K562 (cell line): ENCODE results near the gene PRELID1. TPM values are rescaled to one million over a fixed set of nuclear protein-coding genes. Genes with fewer than 3 reads are reported as not detected.

Source experiments
- AFF1 ChIP-seq, 2 experiments: fragments of 450-650 bp; IDR thresholded peaks; 2 replicates each; pipeline ENCODE4 v1.6.1; 2018; ENCODE audit warnings: mild to moderate bottlenecking in 2 of 2, low read depth in 1 of 2; ENCODE audit not compliant: partially characterized antibody in 2 of 2
- ARHGAP35 ChIP-seq: fragments of 450-650 bp; IDR thresholded peaks from 2 replicates; pipeline ENCODE4 v1.6.1; 2018; ENCODE audit not compliant: partially characterized antibody
- ATF4 ChIP-seq: fragments of 450-650 bp; formaldehyde crosslinking; IDR thresholded peaks from 2 replicates; pipeline ENCODE4 v1.4.0; 2022; ENCODE audit warnings: mild to moderate bottlenecking, moderate library complexity
- BCLAF1 ChIP-seq, 2 experiments: fragments of 450-650 bp in 1 of 2; IDR thresholded peaks; 2 replicates each; pipeline ENCODE4 v1.6.1; 2011 to 2017; ENCODE audit warnings: low read depth in 2 of 2, antibody characterized with exemption in 1 of 2, borderline replicate concordance in 1 of 2, low read length in 1 of 2, mild to moderate bottlenecking in 1 of 2, mixed read lengths in 1 of 2; ENCODE audit not compliant: control insufficient read depth in 1 of 2
- CXXC5 ChIP-seq: fragments of 250-450 bp; sonication (Bioruptor Pico); IDR thresholded peaks from 2 replicates; pipeline ENCODE4 v1.8.0; 2022; ENCODE audit warnings: inconsistent platforms, mild to moderate bottlenecking, moderate library complexity
- HDAC2 ChIP-seq: fragments of 450-650 bp; IDR thresholded peaks from 2 replicates; pipeline ENCODE4 v1.6.1; 2016; ENCODE audit warnings: mild to moderate bottlenecking
- IFI16 ChIP-seq: fragments of 250-450 bp; sonication (Bioruptor Pico); IDR thresholded peaks from 2 replicates; pipeline ENCODE4 v2.1.2; 2022; ENCODE audit warnings: mild to moderate bottlenecking, inconsistent platforms
- JUND ChIP-seq, 2 experiments: IDR thresholded peaks; 2 replicates in 1 of 2; 3 replicates in 1 of 2; pipeline ENCODE4 v1.6.1; 2011; ENCODE audit warnings: borderline replicate concordance in 2 of 2, low read depth in 2 of 2, low read length in 2 of 2, improper control_type of control experiment in 1 of 2, missing biosample characterization in 1 of 2, missing genetic modification characterization in 1 of 2, missing genetic modification reagents in 1 of 2
- KAT7 ChIP-seq: sonication (generic); formaldehyde crosslinking; IDR thresholded peaks from 2 replicates; pipeline ENCODE4 v1.8.0; 2022; ENCODE audit warnings: missing genetic modification reagents, mild to moderate bottlenecking, borderline replicate concordance
- MEIS2 ChIP-seq: fragments of 450-650 bp; IDR thresholded peaks from 2 replicates; pipeline ENCODE4 v1.6.1; 2014; ENCODE audit warnings: mild to moderate bottlenecking; ENCODE audit not compliant: partially characterized antibody
- NONO ChIP-seq, 2 experiments: fragments of 200-400 bp in 1 of 2; fragments of 450-650 bp in 1 of 2; formaldehyde crosslinking in 1 of 2; IDR thresholded peaks; 2 replicates each; pipeline ENCODE4 v1.6.1; 2017; ENCODE audit warnings: low read depth in 2 of 2, mild to moderate bottlenecking in 2 of 2, moderate library complexity in 2 of 2, low read length in 1 of 2
- PPARD ChIP-seq: fragments of 250-450 bp; sonication (Bioruptor Pico); IDR thresholded peaks from 2 replicates; pipeline ENCODE4 v1.8.0; 2022; ENCODE audit warnings: inconsistent platforms, mild to moderate bottlenecking, moderate library complexity
- RAD21 ChIP-seq, 2 experiments: fragments of 250-450 bp in 1 of 2; fragments of 450-650 bp in 1 of 2; sonication (Bioruptor Pico) in 1 of 2; formaldehyde crosslinking in 1 of 2; IDR thresholded peaks in 1 of 2; conservative IDR thresholded peaks in 1 of 2; 2 replicates each; pipeline versions ENCODE4 v1.4.0 to v1.8.0; 2020 to 2022; ENCODE audit warnings: mild to moderate bottlenecking in 2 of 2, moderate library complexity in 1 of 2
- ZNF124 ChIP-seq: sonication (generic); formaldehyde crosslinking; IDR thresholded peaks from 2 replicates; pipeline ENCODE4 v1.8.1; 2022; ENCODE audit warnings: missing genetic modification reagents
- ZNF146 ChIP-seq: IDR thresholded peaks from one replicate; pipeline ENCODE4 v1.6.1; 2018; ENCODE audit warnings: missing compliant biosample characterization; ENCODE audit not compliant: unreplicated experiment
- polyA plus RNA-seq, 8 experiments: library from polyadenylated mRNA; depleted of rRNA in 4 of 8; stranded (reverse) in 5 of 8; unstranded in 3 of 8; fragments of >200 nt; fragmentation: Nextera tagmentation in 2 of 8; fragmentation: Illumina TruSeq in 1 of 8; extraction: Ambion mirVana in 2 of 8; extraction: Trizol in 1 of 8; gene quantifications; 2 replicates each; pipeline versions ENCODE4 v1.2.1 to v1.2.3, GENCODE V29; 2011 to 2014; ENCODE audit warnings: inconsistent platforms in 1 of 8, missing spikeins in 1 of 8
- total RNA-seq, 7 experiments: library from RNA; depleted of rRNA in 6 of 7; stranded (reverse); fragments of >200 nt in 6 of 7; fragmentation: Illumina TruSeq in 2 of 7; extraction: Trizol in 2 of 7; gene quantifications; 2 replicates each; pipeline versions ENCODE4 v1.2.1 to v1.2.3, GENCODE V29; 2011 to 2021; ENCODE audit warnings: low replicate concordance in 1 of 7

The PRELID1 gene
- total and polyA plus RNA-seq, 9 of the 15 experiments (the other 6 are each of a cell fraction or from before 2014, with no cell fraction given) = 40.1 to 484 (median 340) TPM

GRCh38 chr5:177351392-177352329 is 48.1 kb downstream of the PRELID1 start, which contains the start of gene LMAN2 (continued):
- TF ChIP-seq AFF1 (IDR thresholded peaks at IDR 0.05; ENCODE audit: low read depth in 1 of 2, partially characterized antibody in 2 of 2) (peak; percentile 85 to 93), ATF4 (CRISPR knock-in tag) (no peak), JUND (IDR thresholded peaks at IDR 0.05; ENCODE audit: borderline replicate concordance, low read depth, low read length) (peak; percentile 48), JUND (tag; IDR thresholded peaks at IDR 0.05; ENCODE audit: borderline replicate concordance, low read depth, low read length) (peak; percentile 20; the same call in 1 of the 3 replicates), ARHGAP35 (no peak), IFI16 (no peak), ZNF146 (no peak), CXXC5 (CRISPR knock-in tag) (peak; percentile 94), ZNF124 (CRISPR knock-in tag) (no peak), NONO (IDR thresholded peaks at IDR 0.05; ENCODE audit: low read depth in 2 of 2, low read length in 1 of 2) (no peak; a peak in 1 of 4 replicates), HDAC2 (peak; percentile 82), MEIS2 (no peak), BCLAF1 (IDR thresholded peaks at IDR 0.05; ENCODE audit: borderline replicate concordance in 1 of 2, control insufficient read depth in 1 of 2, low read depth in 2 of 2, low read length in 1 of 2) (peak in 1 of 2 experiments; percentile 96; a peak in 2 of 4 replicates), RAD21 (CRISPR knock-in tag; conservative IDR thresholded peaks at IDR 0.05 in 1 of 2, IDR thresholded peaks at IDR 0.05 in 1 of 2) (no peak), KAT7 (CRISPR knock-in tag) (no peak), PPARD (CRISPR knock-in tag) (no peak)
